Fibroblast of skin of right quadriceps (primary cell): ENCODE data around the gene BTAF1.

Experiments
- DNase-seq: peaks from one replicate; pipeline ENCODE4 v3.0.0-alpha.2; 2013

Gene BTAF1

DNA sequence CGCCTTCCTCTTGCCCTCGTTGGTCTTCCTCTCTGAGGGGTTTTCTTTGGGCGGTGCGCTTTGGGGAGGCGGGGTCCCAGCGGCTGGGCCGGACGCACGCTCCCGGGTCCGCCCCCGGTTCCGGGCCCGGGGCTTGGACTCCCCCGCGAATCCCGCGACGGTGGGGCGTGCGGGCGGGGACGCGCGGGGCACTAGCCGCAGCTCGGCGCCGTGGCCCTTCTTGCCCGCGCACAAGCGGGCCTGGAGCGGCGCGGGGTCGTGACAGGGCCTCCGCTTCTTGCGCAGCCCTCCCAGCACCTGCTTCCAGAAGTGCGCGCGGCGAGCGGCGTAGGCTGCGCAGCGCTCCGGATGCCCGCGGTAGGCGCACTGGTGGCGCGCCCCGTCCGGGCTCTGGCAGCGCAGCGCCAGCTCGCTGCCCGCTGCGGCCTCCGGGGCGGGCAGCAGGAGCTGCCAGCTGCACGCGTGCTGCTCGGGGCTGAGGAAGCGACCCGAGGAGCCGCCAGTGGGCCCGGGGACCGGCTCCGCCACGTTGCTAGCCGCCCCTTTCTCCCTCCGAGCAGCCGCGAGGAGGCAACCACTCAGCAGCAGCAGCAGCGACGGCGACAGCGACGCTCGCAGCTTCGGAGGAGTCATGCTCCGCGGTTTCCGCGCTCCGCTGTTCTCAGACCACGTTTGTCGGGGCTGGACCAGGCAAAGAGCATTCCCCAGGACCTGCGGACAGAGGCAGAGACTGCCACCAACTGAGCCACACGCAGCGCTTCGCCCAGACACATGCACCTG is 15.0 kb upstream of the BTAF1 start:
- DNase-seq, result peak; percentile 74

DNA sequence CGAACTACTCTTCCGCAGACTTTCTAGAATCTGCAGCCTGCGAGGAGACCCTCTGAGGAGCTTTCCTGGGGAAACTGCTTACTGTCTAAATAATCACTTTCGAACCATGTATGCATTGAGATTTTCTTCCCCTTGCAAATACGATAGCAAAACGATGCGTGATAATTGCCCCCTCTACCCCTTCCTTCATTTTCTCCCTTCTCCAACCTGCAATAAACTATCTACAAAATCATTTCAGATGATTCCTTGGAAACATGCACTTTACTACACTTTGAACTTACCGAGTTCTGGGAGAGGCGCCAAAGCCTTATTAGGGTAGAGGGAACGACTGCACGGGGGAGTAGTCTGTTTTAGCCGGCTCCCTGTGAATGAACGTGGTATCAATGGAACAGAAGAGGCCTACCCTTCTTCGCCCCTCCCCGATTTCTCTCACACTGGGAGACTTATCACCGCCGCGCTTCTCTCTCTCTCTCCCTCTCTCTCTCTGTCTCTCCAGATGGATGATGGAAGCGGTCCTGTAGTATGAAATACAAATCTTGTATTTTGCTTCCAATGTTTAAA is 14.4 kb upstream of the BTAF1 start, which contains the start of gene FGFBP3:
TSS of gene FGFBP3 (minus strand) at position 370 of the 561 bp plus-strand sequence. CDS start 517 bp downstream, outside the sequence.
- DNase-seq, result peak; percentile 48

DNA sequence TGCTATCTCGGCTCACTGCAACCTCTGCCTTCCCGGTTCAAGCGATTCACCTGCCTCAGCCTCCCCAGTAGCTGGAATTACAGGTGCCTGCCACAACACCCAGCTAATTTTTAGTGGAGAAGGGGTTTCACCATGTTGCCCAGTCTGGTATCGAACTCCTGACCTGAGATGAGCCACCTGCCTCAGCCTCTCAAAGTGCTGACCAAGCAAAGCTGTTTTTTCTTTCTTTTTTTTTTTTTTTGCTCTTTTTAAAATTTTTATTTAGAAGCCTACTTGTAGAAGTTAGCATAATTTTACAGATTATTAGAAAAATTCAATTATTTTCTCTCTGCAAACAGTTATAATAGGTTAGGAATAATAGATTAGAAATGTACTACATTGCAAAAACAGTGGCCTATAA is 13.1 kb upstream of the BTAF1 start:
- no peak for DNase-seq

DNA sequence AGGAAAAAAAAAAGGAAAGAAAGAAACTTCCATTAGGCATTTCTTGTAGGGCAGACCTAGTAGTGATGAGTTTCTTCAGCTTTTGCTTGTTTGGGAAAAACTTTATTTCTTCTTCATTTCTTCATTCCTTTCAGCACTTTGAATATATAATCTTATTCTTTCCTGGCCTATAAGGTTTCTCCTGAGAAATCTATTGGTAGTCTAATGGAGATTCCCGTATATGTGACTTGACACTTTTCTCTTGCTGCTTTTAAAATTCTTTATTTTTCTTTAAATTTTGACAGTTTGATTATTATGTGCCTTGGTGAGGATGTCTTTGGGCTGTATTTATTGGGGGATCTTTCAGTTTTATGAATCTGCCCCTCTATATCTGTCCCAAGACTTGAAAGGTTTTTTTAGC is 3.9 kb upstream of the BTAF1 start:
- DNase-seq, result no peak

DNA sequence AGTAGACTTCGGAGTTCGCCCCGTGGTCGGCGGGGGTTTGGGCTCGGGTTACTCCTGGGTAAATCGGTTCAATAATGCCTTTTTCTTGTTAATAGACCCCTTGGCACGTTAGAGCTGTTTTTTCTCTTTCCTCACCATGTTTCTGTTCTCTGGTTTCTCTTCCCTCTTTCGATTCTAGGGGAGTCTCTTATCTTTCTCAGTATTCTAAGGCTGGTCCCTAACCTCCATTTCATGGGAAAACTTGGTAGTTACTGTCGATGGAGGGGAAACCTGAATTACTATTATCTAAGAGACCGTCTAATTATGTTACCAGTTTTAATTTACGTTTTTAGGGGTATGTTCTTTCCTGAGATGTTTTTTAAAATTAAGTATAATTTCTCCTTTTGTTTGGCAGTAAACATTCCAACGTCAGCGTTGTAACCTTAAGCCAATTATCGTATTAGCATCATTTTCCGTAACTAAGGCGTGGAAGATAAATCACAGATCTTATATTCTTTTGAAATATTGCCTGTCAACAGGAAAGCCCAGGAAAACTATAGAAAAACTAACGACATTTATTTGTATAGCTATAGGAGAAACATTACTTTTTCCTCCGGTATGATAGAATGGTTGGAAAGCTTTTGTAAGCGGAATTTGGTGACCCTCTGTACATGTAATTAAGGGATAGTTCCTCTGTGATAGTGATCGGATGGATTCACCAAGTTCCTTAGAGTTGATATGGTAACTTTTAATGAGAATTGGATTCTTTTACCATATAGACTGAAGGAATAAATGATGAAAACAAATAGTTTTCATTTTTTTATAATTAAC is 847 bp downstream of the BTAF1 start:
- DNase-seq, result no peak

DNA sequence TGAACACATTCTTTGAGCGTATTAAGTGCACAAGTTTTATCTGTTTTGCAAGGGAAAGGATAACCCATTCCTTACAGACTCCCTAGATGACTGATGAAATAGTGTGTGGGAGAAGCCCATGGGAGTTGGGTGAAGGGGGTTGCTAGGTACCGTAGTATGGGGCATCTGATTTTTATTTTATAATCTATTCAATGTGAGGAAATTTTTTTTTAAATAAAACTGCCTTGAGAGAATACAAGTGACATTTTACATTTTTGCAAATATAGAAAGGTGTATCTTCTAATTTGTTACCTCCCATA is 1.4 kb downstream of the BTAF1 start:
- peak; percentile 28 for DNase-seq

DNA sequence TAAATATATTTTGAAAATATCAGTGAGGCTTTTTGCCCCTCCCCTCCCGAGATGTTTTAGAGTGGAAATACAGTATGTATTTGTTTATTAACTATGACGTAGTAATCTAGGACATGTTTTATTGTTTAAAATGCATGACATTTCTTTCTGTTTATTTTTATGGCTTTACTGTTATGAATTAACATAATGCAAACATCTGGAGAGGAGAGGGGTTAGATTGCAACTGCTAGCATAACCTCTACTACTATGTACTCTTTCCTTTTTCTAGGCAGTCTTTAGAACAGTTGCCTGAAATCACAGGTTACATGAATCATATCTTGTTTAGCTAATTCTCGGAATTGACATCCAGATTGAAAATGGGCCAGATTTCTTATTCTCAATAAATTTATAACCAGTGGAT is 7.4 kb downstream of the BTAF1 start:
- DNase-seq, result no peak

DNA sequence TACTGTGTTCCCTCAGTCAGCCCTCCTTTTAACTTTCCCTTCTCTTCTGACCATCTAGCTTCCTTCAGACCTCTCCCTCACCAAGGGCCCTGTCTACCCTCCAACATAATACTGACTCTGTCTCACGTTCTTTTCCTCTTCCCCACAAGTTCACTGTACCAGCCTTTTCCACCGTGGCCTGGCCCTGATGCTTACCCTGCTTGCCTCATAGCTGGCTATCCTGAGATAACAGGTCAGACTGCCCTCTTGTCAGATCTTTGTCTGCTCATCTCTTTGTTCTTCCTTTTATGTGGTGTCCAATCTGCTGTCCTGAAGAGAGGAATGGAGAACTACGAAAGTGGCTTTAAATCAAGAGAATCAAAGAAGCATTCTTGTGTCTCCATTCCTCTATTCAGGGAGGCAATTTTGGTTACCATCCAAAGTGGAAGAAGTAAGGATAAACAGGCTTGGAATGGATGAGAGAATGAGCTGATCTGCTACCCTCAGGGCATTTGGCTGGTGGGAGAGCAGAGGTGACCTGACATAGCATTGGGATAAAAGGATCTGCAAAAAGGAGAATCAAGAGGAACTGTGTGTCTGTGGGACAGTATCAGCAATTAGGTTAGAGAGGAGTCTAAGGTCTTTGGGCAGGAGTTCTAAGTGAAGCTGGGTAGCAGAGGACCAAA is 8.1 kb downstream of the BTAF1 start:
- DNase-seq, result no peak

DNA sequence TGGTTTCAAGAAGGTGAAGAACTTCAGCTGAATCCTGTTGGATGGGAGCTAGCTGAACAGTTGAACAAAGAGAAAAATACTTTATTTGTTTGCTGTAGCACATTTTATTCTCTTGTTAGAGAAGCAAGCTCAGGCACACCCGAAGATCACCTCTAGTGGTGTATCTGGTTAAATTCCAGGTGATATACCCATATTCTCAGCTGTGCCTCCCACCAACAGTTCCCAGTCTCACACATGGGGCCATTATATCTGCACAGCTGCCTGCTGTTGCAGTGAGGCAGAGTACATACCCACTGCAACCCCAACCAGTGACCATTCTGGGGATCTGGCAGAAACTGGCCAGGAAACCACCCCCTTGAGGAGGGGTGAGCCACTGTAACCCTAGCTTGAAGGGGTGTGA is 9.2 kb downstream of the BTAF1 start:
- no peak for DNase-seq

DNA sequence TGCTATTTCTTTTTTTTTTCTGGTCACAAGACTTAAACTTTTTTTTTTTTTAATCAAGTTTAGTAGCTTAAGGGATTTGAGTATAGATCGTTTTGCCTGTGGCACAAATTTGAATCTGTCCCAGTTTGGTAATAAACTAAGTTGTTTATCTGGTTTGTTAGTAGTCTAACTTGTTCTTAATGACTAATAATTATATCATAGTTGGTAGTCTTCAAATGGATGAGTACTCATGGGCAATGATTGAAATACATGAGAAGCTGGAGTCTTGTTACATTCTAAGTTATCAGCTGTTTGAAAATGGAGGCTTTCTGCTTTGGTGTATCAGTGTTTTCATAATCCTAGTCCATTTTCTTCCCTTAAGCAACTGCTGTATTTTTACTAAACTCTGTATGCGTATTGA is 12.3 kb downstream of the BTAF1 start:
- no peak for DNase-seq

DNA sequence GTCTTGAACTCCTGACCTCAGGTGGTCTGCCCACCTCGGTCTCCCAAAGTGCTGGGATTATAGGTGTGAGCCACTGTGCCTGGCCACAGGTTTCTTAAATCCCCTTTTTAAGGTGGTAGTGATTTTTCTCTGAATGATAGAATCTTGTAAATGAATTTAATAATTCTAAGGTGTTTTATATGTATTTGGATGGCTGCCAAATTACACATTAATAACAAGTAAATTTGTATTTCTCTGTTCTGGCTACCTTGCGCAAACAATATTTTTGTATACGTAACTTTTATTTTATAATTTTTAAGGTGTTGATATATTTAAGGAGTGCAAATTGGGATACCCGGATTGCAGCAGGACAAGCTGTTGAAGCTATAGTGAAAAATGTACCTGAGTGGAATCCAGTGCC is 16.1 kb downstream of the BTAF1 start:
- no peak for DNase-seq

DNA sequence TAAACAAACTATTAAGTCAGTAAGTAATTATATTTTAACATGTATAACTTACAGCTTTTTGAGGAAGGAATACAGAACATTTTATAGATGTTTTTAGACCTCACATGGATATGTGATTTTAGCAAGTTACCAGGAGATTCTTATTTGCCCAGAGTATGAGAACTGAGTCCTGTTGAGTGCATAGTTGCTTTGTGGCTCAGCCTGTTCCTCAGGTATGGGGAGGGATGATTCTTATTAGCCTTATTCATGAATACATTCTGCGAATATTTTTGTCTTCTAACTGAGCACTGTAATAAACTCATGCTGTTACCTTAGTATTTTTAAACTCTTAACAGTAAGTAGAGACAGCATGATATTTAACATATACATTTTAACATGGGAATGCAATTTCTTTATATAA is 17.9 kb downstream of the BTAF1 start:
- no peak for DNase-seq

DNA sequence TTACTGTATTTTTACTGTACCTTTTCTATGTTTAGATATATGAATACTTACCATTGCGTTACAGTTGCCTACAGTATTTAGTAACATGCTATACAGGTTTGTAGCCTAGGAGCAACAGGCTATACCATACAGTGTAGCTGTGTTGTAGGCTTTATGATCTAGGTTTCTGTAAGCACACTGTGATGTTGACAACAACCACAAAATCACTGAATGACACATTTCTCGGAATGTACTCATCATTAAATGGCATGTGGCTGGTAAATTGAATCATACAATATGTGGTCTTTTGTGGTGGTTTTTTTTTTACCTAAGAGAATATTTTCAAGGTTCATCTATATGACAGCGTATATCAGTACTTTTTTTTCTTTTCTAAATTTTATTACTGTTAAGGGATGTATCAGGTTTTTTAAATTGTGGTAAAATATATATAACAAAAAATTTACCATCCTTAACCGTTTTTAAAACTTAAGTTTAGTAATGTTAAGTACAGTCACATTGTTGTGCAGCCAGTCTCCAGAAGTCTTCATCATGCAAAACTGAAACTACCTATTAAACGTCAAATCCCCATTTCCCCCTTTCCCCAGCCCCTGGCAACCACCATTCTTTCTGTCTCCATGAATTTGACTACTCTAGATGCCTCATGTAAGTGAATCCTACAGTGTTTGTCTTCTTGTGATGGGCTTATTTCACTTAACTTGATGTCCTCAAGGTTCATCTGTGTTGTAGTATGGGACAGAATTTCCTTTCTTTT is 21.5 kb downstream of the BTAF1 start:
- peak; percentile 65 for DNase-seq

DNA sequence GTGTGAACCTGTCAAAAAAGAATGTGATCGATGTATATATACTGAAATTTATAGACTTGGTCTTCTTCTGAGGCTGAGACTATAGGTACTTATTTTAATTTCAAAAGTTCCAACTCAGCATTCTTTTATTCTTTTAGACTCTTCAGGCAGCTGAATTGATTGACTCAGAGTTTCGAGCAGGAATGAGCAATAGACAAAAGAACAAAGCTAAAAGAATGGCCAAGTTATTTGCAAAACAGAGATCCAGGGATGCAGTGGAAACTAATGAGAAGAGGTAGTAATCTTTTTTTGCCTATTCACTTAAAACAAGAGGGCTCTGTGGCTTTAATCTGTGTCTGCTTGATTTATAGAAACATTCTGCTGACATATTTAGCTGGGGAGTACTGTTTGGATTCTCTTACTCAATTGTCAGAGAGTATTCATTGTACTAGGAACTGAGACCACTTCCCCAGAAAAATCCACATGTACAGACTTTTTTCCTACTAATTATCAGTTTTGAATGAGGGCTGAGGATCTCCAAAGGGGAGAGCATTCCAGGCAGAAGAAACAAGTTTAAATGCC is 30.1 kb downstream of the BTAF1 start:
- DNase-seq, result no peak

DNA sequence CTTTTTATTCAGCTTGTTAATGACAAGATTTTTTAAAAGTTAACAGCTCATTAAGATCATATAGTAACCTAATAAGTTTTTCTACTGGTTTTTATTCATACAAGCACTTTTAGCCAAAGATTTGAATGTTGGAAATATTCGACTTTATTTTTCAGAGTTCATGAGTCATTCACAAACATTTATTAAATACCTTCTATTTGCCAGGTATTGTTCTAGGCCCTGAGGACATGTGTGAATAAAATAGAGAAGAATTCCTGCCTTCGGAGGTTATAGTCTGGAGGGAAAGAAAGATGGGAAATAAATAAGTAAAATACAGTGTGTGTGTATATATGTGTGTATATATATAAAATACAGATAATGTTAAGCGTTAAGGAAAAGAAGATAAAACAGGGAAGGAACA is 31.5 kb downstream of the BTAF1 start:
- DNase-seq, result no peak

DNA sequence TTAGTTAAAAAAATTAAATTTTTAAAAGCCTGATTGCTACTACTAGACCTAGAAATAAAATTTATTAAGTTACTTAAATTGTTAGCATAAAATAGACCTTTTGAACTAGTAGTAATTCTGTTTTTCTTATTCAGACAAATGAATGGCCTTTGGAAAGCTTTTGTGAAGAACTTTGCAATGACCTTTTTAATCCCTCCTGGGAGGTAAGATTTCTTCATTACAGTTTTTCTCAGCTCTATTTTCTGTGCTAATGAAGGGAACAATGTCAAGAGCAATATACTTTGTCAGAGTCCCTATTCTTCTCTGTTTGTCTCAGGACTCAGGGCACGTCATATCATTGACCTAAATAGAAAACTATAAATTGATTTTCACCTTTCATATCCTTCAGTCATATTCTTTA is 33.5 kb downstream of the BTAF1 start:
- DNase-seq, result no peak

DNA sequence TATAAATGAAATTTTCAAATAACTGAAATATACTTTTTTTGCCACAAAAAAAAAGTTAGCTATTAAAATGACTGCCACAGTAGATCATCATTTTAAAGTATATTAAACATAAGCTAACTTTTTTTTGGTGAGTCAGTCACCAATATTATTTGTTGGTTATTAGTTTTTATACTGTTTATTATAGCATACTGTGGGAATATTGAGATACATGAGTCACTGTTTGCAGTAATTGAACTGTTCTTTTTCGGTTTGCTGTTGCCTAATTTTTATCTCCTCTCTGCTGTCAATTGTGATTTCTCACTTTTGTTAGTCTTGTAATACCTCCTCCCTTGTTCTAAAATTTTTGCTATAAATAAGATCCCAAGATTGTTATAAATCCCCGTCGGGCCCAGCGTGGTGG is 45.7 kb downstream of the BTAF1 start:
- DNase-seq, result no peak

DNA sequence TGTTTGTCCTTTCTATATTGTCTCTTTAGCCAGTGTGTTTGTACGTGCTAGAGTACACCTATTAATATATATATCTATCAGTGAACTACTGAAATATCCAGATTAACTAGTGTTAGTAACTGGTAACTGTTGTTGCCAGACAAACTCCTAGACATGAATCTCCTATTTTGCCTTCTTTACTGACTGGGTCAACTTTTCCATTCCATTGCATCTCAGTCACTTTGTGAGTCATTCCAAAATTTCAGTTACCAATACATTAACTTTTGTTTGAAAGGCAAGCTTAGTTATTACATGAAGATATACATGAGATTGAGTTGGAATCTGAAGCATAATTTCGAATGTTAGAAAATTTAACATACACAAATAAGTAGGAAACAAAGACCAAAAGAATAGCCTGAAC is 51.4 kb downstream of the BTAF1 start:
- peak; percentile 61 for DNase-seq

DNA sequence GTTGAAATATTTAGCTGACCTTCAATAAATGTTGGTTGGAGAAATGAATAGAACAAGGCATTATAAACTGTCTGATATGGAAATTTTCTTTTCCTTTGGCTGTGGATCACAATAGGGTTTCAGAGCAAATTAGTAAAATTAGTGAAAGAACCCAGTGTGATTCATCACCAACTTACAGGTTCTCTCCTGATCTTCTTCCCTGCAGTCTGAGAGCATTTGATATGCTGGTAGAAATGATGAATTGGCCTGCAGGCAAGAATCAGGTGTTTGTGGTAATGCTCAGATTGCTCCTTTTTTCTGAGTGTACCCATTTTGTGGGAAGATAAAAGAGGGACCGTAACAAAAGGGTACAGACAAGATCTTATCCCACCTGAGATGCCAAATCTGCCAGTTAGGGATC is 51.9 kb downstream of the BTAF1 start:
- DNase-seq, result no peak

DNA sequence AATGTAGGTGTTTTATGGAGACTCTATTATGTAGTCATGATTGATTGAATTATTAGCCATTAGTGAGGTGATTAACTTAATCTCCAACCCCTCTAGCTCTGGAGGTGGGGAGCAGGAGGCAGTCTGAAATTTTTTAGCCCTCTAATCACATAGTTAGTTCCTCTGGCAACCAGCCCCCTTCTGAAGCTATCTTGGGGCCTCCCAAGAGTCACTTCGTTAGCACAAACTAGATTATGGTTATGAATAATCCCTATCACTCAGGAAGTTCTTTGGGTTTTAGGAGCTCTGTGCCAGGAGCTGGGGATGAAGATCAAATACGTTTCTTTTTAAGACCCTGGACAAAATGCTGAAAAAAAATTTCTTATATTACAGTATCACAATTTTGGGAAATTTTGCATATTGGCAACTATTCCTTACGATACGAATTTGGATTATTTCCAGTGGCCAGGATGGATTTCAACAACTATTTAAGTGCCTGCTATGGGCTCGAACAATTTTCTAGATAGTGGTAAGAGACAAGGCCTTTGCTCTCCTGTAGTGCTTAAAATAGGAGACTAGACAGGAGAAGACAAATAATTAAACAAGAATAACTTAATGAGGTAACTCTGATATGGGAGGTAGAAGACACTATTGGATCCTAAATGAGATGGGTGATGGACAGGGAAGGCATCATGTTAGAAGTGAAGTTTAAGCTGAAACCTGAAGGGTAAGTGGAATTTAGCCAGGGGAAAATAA is 52.9 kb downstream of the BTAF1 start:
- DNase-seq, result no peak

DNA sequence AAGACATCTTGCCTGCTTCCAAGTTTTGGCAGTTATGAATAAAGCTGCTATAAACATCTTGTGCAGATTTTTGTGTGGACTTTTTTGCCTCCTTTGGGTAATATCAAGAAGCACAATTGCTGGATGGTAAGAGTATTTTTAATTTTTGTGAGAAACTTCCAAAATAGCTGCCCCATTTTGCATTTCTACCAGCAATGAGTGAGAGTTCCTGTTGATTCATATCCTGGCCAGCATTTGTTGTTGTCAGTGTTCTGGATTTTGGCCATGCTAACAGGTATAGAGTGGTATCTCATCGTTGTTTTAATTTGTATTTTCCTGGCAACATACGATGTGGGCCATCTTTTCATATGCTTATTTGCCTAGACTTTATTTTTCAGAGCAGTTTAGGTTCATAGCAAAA is 53.9 kb downstream of the BTAF1 start:
- no peak for DNase-seq

DNA sequence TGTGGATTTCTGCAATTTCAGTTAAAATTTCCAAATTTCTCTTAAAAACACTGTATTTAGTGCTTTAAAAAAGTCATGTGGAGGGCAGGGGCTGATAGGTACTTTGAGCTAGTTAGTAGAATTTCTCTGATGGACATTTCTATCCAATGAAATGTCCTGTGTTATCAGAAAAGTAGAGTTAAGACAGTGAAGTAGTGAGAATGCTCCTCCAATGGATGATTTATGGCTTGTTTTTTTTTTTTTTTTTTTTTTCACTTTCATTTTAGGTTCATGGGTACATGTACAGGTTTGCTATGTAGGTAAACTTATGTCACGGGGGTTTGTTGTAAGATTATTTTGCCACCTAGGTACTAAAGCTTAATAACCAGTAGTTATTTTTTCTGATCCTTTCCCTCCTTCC is 55.0 kb downstream of the BTAF1 start:
- DNase-seq, result no peak
